IMR-90 (cell line): Measurements from ENCODE around the gene BLOC1S2. TPM values are rescaled to one million over a fixed set of nuclear protein-coding genes. Genes with fewer than 3 reads are reported as not detected.
A peak's percentile ranks its signal among the peaks of the same experiment; 100 is the strongest.

ENCODE experiments used
- ATAC-seq: fragments of 200-7000 bp; cut with Tn5 transposase; 2 replicates; pipeline ENCODE4 v1.9.1; 2020; ENCODE audit warnings: low read depth, mild to moderate bottlenecking, moderate library complexity
- BruUV-seq: library from RNA; stranded (reverse); fragments of 400-500 nt; replicated peaks from 2 replicates; lab custom pipeline; 2021; lab: Mats Ljungman, UMichigan
- CTCF ChIA-PET: fragments of 300-600 bp; formaldehyde crosslinking; extraction: SDS; loops from one replicate; lab custom pipeline; 2021; ENCODE audit warnings: antibody characterized with exemption; lab: Yijun Ruan, JAX
- POLR2A ChIA-PET: fragments of 300-600 bp; sonication (Branson Sonifier 250); formaldehyde crosslinking; loops from one replicate; lab custom pipeline; 2022; ENCODE audit warnings: antibody characterized with exemption; ENCODE audit not compliant: unreplicated experiment; lab: Charles Lee
- DNase-seq: peaks from one replicate; pipeline ENCODE4 v3.0.0; 2013
- H2AFZ ChIP-seq: replicated peaks from 2 replicates; pipeline ENCODE3; 2013; ENCODE audit warnings: low read length, mild to moderate bottlenecking; ENCODE audit not compliant: poor library complexity
- H2AK5ac ChIP-seq: 2 replicates; pipeline ENCODE4 v1.6.1; 2013; ENCODE audit warnings: low read depth, low read length, inconsistent platforms
- H2AK9ac ChIP-seq: replicated peaks from 2 replicates; pipeline ENCODE3; 2013; ENCODE audit warnings: mild to moderate bottlenecking, low read depth, low read length, moderate library complexity; ENCODE audit not compliant: poor library complexity
- H2BK120ac ChIP-seq: 2 replicates; pipeline ENCODE4 v1.6.1; 2013; ENCODE audit warnings: low read depth, low read length, inconsistent platforms
- H2BK15ac ChIP-seq: 3 replicates; pipeline ENCODE4 v1.6.1; 2013; ENCODE audit warnings: low read depth, low read length, inconsistent platforms
- H2BK20ac ChIP-seq: 2 replicates; pipeline ENCODE4 v1.6.1; 2013; ENCODE audit warnings: low read depth, mild to moderate bottlenecking, inconsistent platforms, low read length, moderate library complexity
- H2BK5ac ChIP-seq: 2 replicates; pipeline ENCODE4 v1.6.1; 2013; ENCODE audit warnings: mild to moderate bottlenecking, low read depth, low read length, inconsistent platforms; ENCODE audit not compliant: poor library complexity, severe bottlenecking
- H3K14ac ChIP-seq: replicated peaks from 2 replicates; pipeline ENCODE4 v1.6.1; 2013; ENCODE audit warnings: low read depth, low read length, inconsistent platforms
- H3K18ac ChIP-seq: 2 replicates; pipeline ENCODE4 v1.6.1; 2013; ENCODE audit warnings: low read depth, low read length, control low read depth
- H3K23ac ChIP-seq: 2 replicates; pipeline ENCODE4 v1.6.1; 2013; ENCODE audit warnings: low read depth, low read length, inconsistent platforms
- H3K27ac ChIP-seq: 2 replicates; pipeline ENCODE4 v1.5.1; 2013; ENCODE audit warnings: mild to moderate bottlenecking, control low read depth, low read length; ENCODE audit not compliant: insufficient read depth
- H3K27me3 ChIP-seq: 2 replicates; pipeline ENCODE4 v1.6.1; 2013; ENCODE audit warnings: low read length; ENCODE audit not compliant: control insufficient read depth, insufficient read depth
- H3K36me3 ChIP-seq: 2 replicates; pipeline ENCODE4 v1.6.1; 2013; ENCODE audit warnings: low read length, mixed read lengths; ENCODE audit not compliant: control insufficient read depth, insufficient read depth
- H3K4ac ChIP-seq: 2 replicates; pipeline ENCODE4 v1.6.1; 2013; ENCODE audit warnings: low read depth, low read length, inconsistent platforms
- H3K4me1 ChIP-seq: 2 replicates; pipeline ENCODE4 v1.6.1; 2013; ENCODE audit warnings: low read length, mixed read lengths; ENCODE audit not compliant: control insufficient read depth, insufficient read depth
- H3K4me2 ChIP-seq: 2 replicates; pipeline ENCODE4 v1.6.1; 2013; ENCODE audit warnings: low read depth, mild to moderate bottlenecking, control low read depth, low read length, moderate library complexity
- H3K4me3 ChIP-seq: 2 replicates; pipeline ENCODE4 v1.5.1; 2013; ENCODE audit warnings: low read depth, mild to moderate bottlenecking, control low read depth, low read length, moderate library complexity; ENCODE audit not compliant: insufficient read depth
- H3K56ac ChIP-seq: 2 replicates; pipeline ENCODE4 v1.6.1; 2013; ENCODE audit warnings: low read length, inconsistent platforms; ENCODE audit not compliant: insufficient read depth; ENCODE audit errors: extremely low read depth
- H3K79me1 ChIP-seq, 2 experiments: 2 replicates each; pipeline ENCODE4 v1.6.1; 2013; ENCODE audit warnings: low read length in 2 of 2, inconsistent platforms in 1 of 2, low read depth in 1 of 2
- H3K9ac ChIP-seq: 2 replicates; pipeline ENCODE4 v1.6.1; 2013; ENCODE audit warnings: low read depth, low read length, control low read depth
- H3K9me1 ChIP-seq: 2 replicates; pipeline ENCODE4 v1.6.1; 2013; ENCODE audit warnings: low read length, inconsistent platforms; ENCODE audit not compliant: insufficient read depth
- H3K9me3 ChIP-seq: 2 replicates; pipeline ENCODE4 v1.6.1; 2013; ENCODE audit warnings: low read length; ENCODE audit not compliant: control insufficient read depth, insufficient read depth
- H4K20me1 ChIP-seq: 2 replicates; pipeline ENCODE4 v1.6.1; 2013; ENCODE audit warnings: low read length, inconsistent platforms; ENCODE audit not compliant: insufficient read depth
- H4K5ac ChIP-seq: 2 replicates; pipeline ENCODE4 v1.6.1; 2013; ENCODE audit warnings: mild to moderate bottlenecking, low read depth, low read length, control low read depth
- H4K8ac ChIP-seq, 2 experiments: 2 replicates each; pipeline ENCODE4 v1.6.1; 2013; ENCODE audit warnings: low read depth in 2 of 2, low read length in 2 of 2, control low read depth in 1 of 2, inconsistent platforms in 1 of 2
- H4K91ac ChIP-seq: 2 replicates; pipeline ENCODE4 v1.6.1; 2013; ENCODE audit warnings: low read depth, low read length, inconsistent platforms; ENCODE audit not compliant: insufficient read depth
- CTCF ChIP-seq: conservative IDR thresholded peaks from 2 replicates; pipeline ENCODE4 v1.5.1; 2012; ENCODE audit warnings: mild to moderate bottlenecking, low read depth, low read length, improper control_type of control experiment
- MAZ ChIP-seq: IDR thresholded peaks from 2 replicates; pipeline ENCODE4 v1.6.1; 2012; ENCODE audit warnings: low read depth, mild to moderate bottlenecking, low read length, improper control_type of control experiment, moderate library complexity, borderline replicate concordance
- NFE2L2 ChIP-seq: fragments of 150-350 bp; IDR thresholded peaks from 2 replicates; pipeline ENCODE4 v1.6.1; 2016; ENCODE audit warnings: low read depth, mild to moderate bottlenecking, low read length
- RAD21 ChIP-seq: IDR thresholded peaks from 2 replicates; pipeline ENCODE4 v1.6.1; 2012; ENCODE audit warnings: low read length, improper control_type of control experiment
- USF2 ChIP-seq: fragments of 150-350 bp; IDR thresholded peaks from 2 replicates; pipeline ENCODE4 v1.6.1; 2017; ENCODE audit warnings: mild to moderate bottlenecking, antibody characterized with exemption, low read length, low read depth
- WGBS, 2 experiments: methylation state at CpG; one replicate each; pipeline versions ENCODE4 v1.1.5 to v1.1.7; 2013; ENCODE audit warnings: missing lambda C conversion rate in 2 of 2; ENCODE audit not compliant: insufficient read length in 1 of 2; ENCODE audit errors: extremely low coverage in 2 of 2; 5-methylcytosine and 5-hydroxymethylcytosine counted together
- dilution Hi-C: fragments of 300-500 bp; cut with HindIII; formaldehyde crosslinking; loops from one replicate; pipeline ENCODE4 v1.14.3; 2018; ENCODE audit warnings: low sequenced_read_pairs; ENCODE audit not compliant: unreplicated experiment
- in situ Hi-C: fragments of 300-500 bp; cut with MboI; formaldehyde crosslinking; loops from 3 replicates; pipeline ENCODE4 v1.14.3; 2019; ENCODE audit warnings: low sequenced_read_pairs, inconsistent platforms, mixed read lengths
- intact Hi-C: fragments of 100-400 bp; cut with micrococcal nuclease; formaldehyde crosslinking; loops from 2 replicates; pipeline ENCODE4 v1.10.0; 2022
- polyA plus RNA-seq, 3 experiments: library from polyadenylated mRNA; depleted of rRNA; stranded (reverse); fragments of >200 nt; gene quantifications; 2 replicates each; pipeline ENCODE4 v1.2.3, GENCODE V29; 2012; ENCODE audit warnings: low replicate concordance in 1 of 3
- total RNA-seq: library from RNA; depleted of rRNA; stranded (reverse); fragments of >200 nt; gene quantifications from 2 replicates; pipeline ENCODE4 v1.2.3, GENCODE V29; 2012

The BLOC1S2 gene
- total and polyA plus RNA-seq, 2 of the 4 experiments (the other 2 are of a cell fraction), result 26.0 to 28.9 TPM

- TF ChIP-seq USF2 (no peak), RAD21 (no peak), MAZ (no peak), NFE2L2 (no peak), CTCF (no peak)
- Histone ChIP-seq H3K4me1 (no peaks in the 10 kb centered on the region), H4K91ac (peak overlapping the region; percentile 92), H3K27me3 (no peaks in the 10 kb centered on the region), H3K23ac (peak overlapping the region; percentile 95; the same call in 1 of the 2 replicates), H4K8ac (peak overlapping the region; percentile 99), H3K56ac (peak overlapping the region; percentile 86), H3K18ac (peak overlapping the region; percentile 71), H4K20me1 (peaks cover 5% of the 10 kb centered on the region; the same call in 1 of the 2 replicates), H3K79me1 (peaks cover 3 to 37% of the 10 kb centered on the region in 2 experiments; a peak in 3 of 4 replicates), H2AK9ac (peak overlapping the region; percentile 3), H2BK120ac (no peak overlapping the region), H2BK20ac (no peak overlapping the region), H3K14ac (peak overlapping the region; percentile 94), H3K4ac (peak overlapping the region; percentile 95), H2AK5ac (peak overlapping the region; percentile 77), H2BK15ac (no peak overlapping the region; the same call in 2 of the 3 replicates), H3K36me3 (peaks cover 11% of the 10 kb centered on the region), H3K9ac (peak overlapping the region; percentile 81), H3K4me2 (peak overlapping the region; percentile 71), H2AFZ (peak overlapping the region; percentile 95), H3K9me1 (no peaks in the 10 kb centered on the region), H3K27ac (peak overlapping the region; percentile 56), H4K5ac (peak overlapping the region; percentile 94), H3K9me3 (no peaks in the 10 kb centered on the region), H2BK5ac (peak overlapping the region; percentile 74), H3K4me3 (peak overlapping the region; percentile 71)
- WGBS, 2 experiments, result 75% methylated on average over 14 of the region's 21 CpGs; no CpG with 5 or more reads in 1 of the 2 experiments
- CTCF ChIA-PET, result interaction anchor here (0.6 kb wide), 1 partner anchor 343 kb away, joined by 9 read pairs; no protein-coding TSS in a partner anchor
- no peak for DNase-seq
- dilution Hi-C loops, result no loop called here
- intact Hi-C loops, result no loop called here
- in situ Hi-C loops, result no loop called here
- no peak for ATAC-seq
- BruUV-seq, result no TSS peak
- POLR2A ChIA-PET, result no interaction called here
These were observed 56.6 kb downstream of the BLOC1S2 start for GRCh38 chr10:100229819-100230422.
